ENCODE results near the gene MAGEA6.
"Not testable (repeated sequence)": the region's sequence is repeated elsewhere in the genome, so short reads cannot be mapped to it uniquely, and the experiment has no call there.

Gene MAGEA6

GRCh38 chrX:152769549-152770289, at the start of gene MAGEA6:
MAGEA6 (minus strand) TSS chrX:152769689; CDS start chrX:152767650, 2,039 bp downstream.
- H3K4me3 Mint-ChIP-seq; H3K27me3 Mint-ChIP-seq; DNase-seq (ENCODE audit: low spot score in 2 of 2); H3K4me1 Mint-ChIP-seq; H3K36me3 Mint-ChIP-seq; ATAC-seq (ENCODE audit: low read depth); H3K27ac Mint-ChIP-seq; H3K9me3 Mint-ChIP-seq: not testable (repeated sequence)

GRCh38 chrX:152819266-152819665, 49.8 kb upstream of the MAGEA6 start:
- no peak for DNase-seq (ENCODE audit: low spot score in 2 of 2)
- ATAC-seq (ENCODE audit: low read depth), result no peak
- H3K9me3 Mint-ChIP-seq, result no peaks in the 10 kb centered on the region
- no peak overlapping the region for H3K4me3 Mint-ChIP-seq
- no peak overlapping the region for H3K27ac Mint-ChIP-seq
- H3K36me3 Mint-ChIP-seq, result no peaks in the 10 kb centered on the region
- peaks cover 2% of the 10 kb centered on the region for H3K4me1 Mint-ChIP-seq
- H3K27me3 Mint-ChIP-seq, result peaks cover 7% of the 10 kb centered on the region

GRCh38 chrX:152818356-152818755, 48.9 kb upstream of the MAGEA6 start:
- Mint-ChIP-seq H3K4me3 (no peak overlapping the region), H3K36me3 (no peaks in the 10 kb centered on the region), H3K9me3 (no peaks in the 10 kb centered on the region), H3K4me1 (peaks cover 2% of the 10 kb centered on the region), H3K27ac (no peak overlapping the region), H3K27me3 (peaks cover 13% of the 10 kb centered on the region)
- DNase-seq (ENCODE audit: low spot score in 2 of 2) (no peak), ATAC-seq (ENCODE audit: low read depth) (no peak)

GRCh38 chrX:152817078-152817764, 47.7 kb upstream of the MAGEA6 start:
- H3K36me3 Mint-ChIP-seq, result no peaks in the 10 kb centered on the region
- H3K4me3 Mint-ChIP-seq, result no peak overlapping the region
- H3K4me1 Mint-ChIP-seq, result peaks cover 7% of the 10 kb centered on the region
- no peaks in the 10 kb centered on the region for H3K9me3 Mint-ChIP-seq
- no peak overlapping the region for H3K27ac Mint-ChIP-seq
- DNase-seq (ENCODE audit: low spot score in 2 of 2) (no peak), ATAC-seq (ENCODE audit: low read depth) (no peak)
- peaks cover 15% of the 10 kb centered on the region for H3K27me3 Mint-ChIP-seq

- Mint-ChIP-seq H3K27me3 (peaks cover 12% of the 10 kb centered on the region), H3K36me3 (no peaks in the 10 kb centered on the region), H3K4me3 (no peak overlapping the region), H3K27ac (no peak overlapping the region), H3K9me3 (no peaks in the 10 kb centered on the region), H3K4me1 (peaks cover 7% of the 10 kb centered on the region)
- DNase-seq (ENCODE audit: low spot score in 2 of 2), result no peak
- ATAC-seq (ENCODE audit: low read depth), result no peak
Observed at GRCh38 chrX:152814048-152814447, 44.6 kb upstream of the MAGEA6 start.

- Mint-ChIP-seq H3K27me3 (peaks cover 17% of the 10 kb centered on the region), H3K36me3 (no peaks in the 10 kb centered on the region), H3K9me3 (no peaks in the 10 kb centered on the region), H3K27ac (peak overlapping the region; percentile 68), H3K4me3 (no peak overlapping the region), H3K4me1 (peaks cover 7% of the 10 kb centered on the region)
- ATAC-seq (ENCODE audit: low read depth) (no peak), DNase-seq (ENCODE audit: low spot score in 2 of 2) (no peak)
Observed at GRCh38 chrX:152813206-152813605, 43.7 kb upstream of the MAGEA6 start.

- DNase-seq (ENCODE audit: low spot score in 2 of 2) (no peak), ATAC-seq (ENCODE audit: low read depth) (no peak)
- H3K36me3 Mint-ChIP-seq, result no peaks in the 10 kb centered on the region
- no peak overlapping the region for H3K4me3 Mint-ChIP-seq
- no peaks in the 10 kb centered on the region for H3K9me3 Mint-ChIP-seq
- H3K27me3 Mint-ChIP-seq, result peaks cover 20% of the 10 kb centered on the region
- H3K4me1 Mint-ChIP-seq, result peaks cover 4% of the 10 kb centered on the region
- H3K27ac Mint-ChIP-seq, result no peak overlapping the region
Observed at GRCh38 chrX:152810403-152810802, 40.9 kb upstream of the MAGEA6 start.

GRCh38 chrX:152806035-152806434, 36.5 kb upstream of the MAGEA6 start:
- DNase-seq (ENCODE audit: low spot score in 2 of 2), result no peak
- no peak overlapping the region for H3K27ac Mint-ChIP-seq
- peaks cover 12% of the 10 kb centered on the region for H3K27me3 Mint-ChIP-seq
- H3K4me3 Mint-ChIP-seq, result no peak overlapping the region
- H3K9me3 Mint-ChIP-seq, result no peaks in the 10 kb centered on the region
- ATAC-seq (ENCODE audit: low read depth), result no peak
- no peaks in the 10 kb centered on the region for H3K4me1 Mint-ChIP-seq
- no peaks in the 10 kb centered on the region for H3K36me3 Mint-ChIP-seq

GRCh38 chrX:152798945-152799344, 29.5 kb upstream of the MAGEA6 start:
- Mint-ChIP-seq H3K27ac (no peak overlapping the region), H3K27me3 (no peaks in the 10 kb centered on the region), H3K36me3 (no peaks in the 10 kb centered on the region), H3K9me3 (no peaks in the 10 kb centered on the region), H3K4me3 (no peak overlapping the region), H3K4me1 (no peaks in the 10 kb centered on the region)
- no peak for ATAC-seq (ENCODE audit: low read depth)
- no peak for DNase-seq (ENCODE audit: low spot score in 2 of 2)

- not testable (repeated sequence) for H3K4me1 Mint-ChIP-seq; H3K4me3 Mint-ChIP-seq; H3K36me3 Mint-ChIP-seq; ATAC-seq (ENCODE audit: low read depth); H3K9me3 Mint-ChIP-seq; H3K27me3 Mint-ChIP-seq; H3K27ac Mint-ChIP-seq; DNase-seq (ENCODE audit: low spot score in 2 of 2)
Observed at GRCh38 chrX:152787062-152787461, 17.6 kb upstream of the MAGEA6 start.

GRCh38 chrX:152766562-152766961, 2.9 kb downstream of the MAGEA6 start:
- not testable (repeated sequence) for ATAC-seq (ENCODE audit: low read depth); H3K36me3 Mint-ChIP-seq; H3K4me3 Mint-ChIP-seq; H3K4me1 Mint-ChIP-seq; DNase-seq (ENCODE audit: low spot score in 2 of 2); H3K27ac Mint-ChIP-seq; H3K27me3 Mint-ChIP-seq; H3K9me3 Mint-ChIP-seq

GRCh38 chrX:152761582-152761981, 7.9 kb downstream of the MAGEA6 start:
- not testable (repeated sequence) for H3K4me1 Mint-ChIP-seq; H3K27me3 Mint-ChIP-seq; H3K27ac Mint-ChIP-seq; H3K36me3 Mint-ChIP-seq; DNase-seq (ENCODE audit: low spot score in 2 of 2); ATAC-seq (ENCODE audit: low read depth); H3K4me3 Mint-ChIP-seq; H3K9me3 Mint-ChIP-seq

- not testable (repeated sequence) for DNase-seq (ENCODE audit: low spot score in 2 of 2); H3K9me3 Mint-ChIP-seq; H3K36me3 Mint-ChIP-seq; H3K27ac Mint-ChIP-seq; ATAC-seq (ENCODE audit: low read depth); H3K4me3 Mint-ChIP-seq; H3K27me3 Mint-ChIP-seq; H3K4me1 Mint-ChIP-seq
Observed at GRCh38 chrX:152759544-152759943, 9.9 kb downstream of the MAGEA6 start.

GRCh38 chrX:152758918-152759317, 10.6 kb downstream of the MAGEA6 start, which contains the start of gene CSAG3:
CSAG3 (plus strand) TSS chrX:152759218.
- not testable (repeated sequence) for ATAC-seq (ENCODE audit: low read depth); H3K36me3 Mint-ChIP-seq; H3K27ac Mint-ChIP-seq; H3K4me1 Mint-ChIP-seq; DNase-seq (ENCODE audit: low spot score in 2 of 2); H3K27me3 Mint-ChIP-seq; H3K4me3 Mint-ChIP-seq; H3K9me3 Mint-ChIP-seq

- not testable (repeated sequence) for H3K36me3 Mint-ChIP-seq; H3K4me1 Mint-ChIP-seq; DNase-seq (ENCODE audit: low spot score in 2 of 2); H3K4me3 Mint-ChIP-seq; H3K9me3 Mint-ChIP-seq; H3K27ac Mint-ChIP-seq; H3K27me3 Mint-ChIP-seq; ATAC-seq (ENCODE audit: low read depth)
Observed at GRCh38 chrX:152754871-152755270, 14.6 kb downstream of the MAGEA6 start.

Measured in memory B cell (primary cell).